WERI-Rb-1 (cell line): ENCODE measurements around the gene DDIT3.
"Not testable (repeated sequence)": the region's sequence is repeated elsewhere in the genome, so short reads cannot be mapped to it uniquely, and the experiment has no call there.

ENCODE experiments used
- DNase-seq: peaks from one replicate; pipeline ENCODE4 v3.0.0-alpha.2; 2020
- H3K27ac ChIP-seq: fragments of 250-450 bp; sonication (Bioruptor Pico); 2 replicates; pipeline ENCODE4 v1.5.1; 2020; ENCODE audit warnings: mild to moderate bottlenecking, moderate library complexity
- H3K27me3 ChIP-seq: fragments of 250-450 bp; sonication (Bioruptor Pico); 2 replicates; pipeline ENCODE4 v1.5.1; 2021; ENCODE audit warnings: mild to moderate bottlenecking, low read depth, moderate library complexity; ENCODE audit not compliant: insufficient read depth, severe bottlenecking
- H3K36me3 ChIP-seq: fragments of 250-450 bp; sonication (Bioruptor Pico); 2 replicates; pipeline ENCODE4 v1.5.1; 2020; ENCODE audit warnings: mild to moderate bottlenecking, moderate library complexity
- H3K4me3 ChIP-seq: 2 replicates; pipeline ENCODE4 v1.5.1; 2011; ENCODE audit warnings: low read depth, mild to moderate bottlenecking, control low read depth, low read length
- H3K9me3 ChIP-seq: fragments of 250-450 bp; sonication (Bioruptor Pico); 2 replicates; pipeline ENCODE4 v1.5.1; 2021; ENCODE audit warnings: mild to moderate bottlenecking, moderate library complexity; ENCODE audit not compliant: severe bottlenecking
- CTCF ChIP-seq: IDR thresholded peaks from 2 replicates; pipeline ENCODE4 v1.5.1; 2011; ENCODE audit warnings: low read depth, mild to moderate bottlenecking, control low read depth, inconsistent platforms, low read length

Gene DDIT3

GRCh38 chr12:57520053-57520818, at the start of gene DDIT3:
Gene DDIT3, minus strand, starts transcription at chr12:57520514. Its CDS starts 3,108 bp downstream, at chr12:57517406.
- no peaks in the 10 kb centered on the region for H3K9me3 ChIP-seq
- no peak for TF ChIP-seq CTCF
- peak; percentile 99 for DNase-seq
- H3K27me3 ChIP-seq = no peaks in the 10 kb centered on the region
- H3K4me3 ChIP-seq = peak within 1 kb of the TSS; percentile 90
- peak within 1 kb of the TSS; percentile 99 for H3K27ac ChIP-seq
- peaks cover 67% of the 10 kb centered on the region for H3K36me3 ChIP-seq

- Histone ChIP-seq H3K27me3 (no peaks in the 10 kb centered on the region), H3K4me3 (no peak overlapping the region), H3K9me3 (no peaks in the 10 kb centered on the region), H3K27ac (no peak overlapping the region), H3K36me3 (peaks cover 48% of the 10 kb centered on the region)
- no peak for DNase-seq
- TF ChIP-seq CTCF = no peak
These were observed 49.5 kb upstream of the DDIT3 start for GRCh38 chr12:57569858-57570257.

- TF ChIP-seq CTCF = no peak
- no peak overlapping the region for H3K27ac ChIP-seq
- no peak for DNase-seq
- H3K27me3 ChIP-seq = no peaks in the 10 kb centered on the region
- H3K9me3 ChIP-seq = no peaks in the 10 kb centered on the region
- H3K36me3 ChIP-seq = peaks cover 53% of the 10 kb centered on the region
- no peak overlapping the region for H3K4me3 ChIP-seq
These were observed 48.5 kb upstream of the DDIT3 start for GRCh38 chr12:57568838-57569237.

GRCh38 chr12:57564178-57564740, 43.9 kb upstream of the DDIT3 start:
- Histone ChIP-seq H3K4me3 (no peak overlapping the region), H3K36me3 (peaks cover 29% of the 10 kb centered on the region), H3K27ac (no peak overlapping the region), H3K9me3 (no peaks in the 10 kb centered on the region), H3K27me3 (no peaks in the 10 kb centered on the region)
- TF ChIP-seq CTCF = no peak
- DNase-seq = no peak

- Histone ChIP-seq H3K27me3 (no peaks in the 10 kb centered on the region), H3K27ac (no peak overlapping the region), H3K36me3 (peaks cover 20% of the 10 kb centered on the region), H3K9me3 (no peaks in the 10 kb centered on the region), H3K4me3 (no peak overlapping the region)
- no peak for DNase-seq
- no peak for TF ChIP-seq CTCF
These were observed 43.0 kb upstream of the DDIT3 start for GRCh38 chr12:57563358-57563757.

GRCh38 chr12:57561117-57561516, 40.8 kb upstream of the DDIT3 start:
- not testable (repeated sequence) for H3K9me3 ChIP-seq, H3K27ac ChIP-seq, H3K27me3 ChIP-seq, H3K4me3 ChIP-seq
- DNase-seq = peak; percentile 32
- H3K36me3 ChIP-seq = peaks cover 13% of the 10 kb centered on the region
